Measurements from ENCODE around the gene CCDC183. TPM values are rescaled to one million over a fixed set of nuclear protein-coding genes. Genes with fewer than 3 reads are reported as not detected.
"Not testable (repeated sequence)": the region's sequence is repeated elsewhere in the genome, so short reads cannot be mapped to it uniquely, and the experiment has no call there.

The CCDC183 gene
- total and polyA plus RNA-seq, 4 donors: 0.20 to 1.8 (median 1.0) TPM

DNA sequence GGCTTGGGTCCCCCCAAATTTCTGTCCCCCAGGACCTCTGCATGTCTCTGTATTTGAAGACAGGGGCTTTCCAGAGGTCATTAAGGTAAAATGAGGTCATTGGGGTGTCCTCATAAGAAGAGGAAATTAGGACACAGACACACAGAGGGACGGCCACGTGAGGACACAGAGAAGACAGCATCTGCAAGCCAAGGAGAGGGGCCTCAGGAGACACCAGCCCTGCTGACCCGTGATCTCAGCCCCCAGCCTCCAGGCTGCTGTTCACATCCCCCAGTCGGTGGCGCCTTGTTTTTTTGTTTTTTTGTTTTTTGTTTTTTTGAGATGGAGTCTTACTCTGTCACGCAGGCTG is 1.2 kb upstream of the CCDC183 start (continued):
- TF ChIP-seq REST (IDR thresholded peaks at IDR 0.05) (no peak), GABPA (IDR thresholded peaks at IDR 0.05 in 1 of 2, conservative IDR thresholded peaks at IDR 0.05 in 1 of 2) (no peak), HNF4A (conservative IDR thresholded peaks at IDR 0.05) (no peak), JUND (IDR thresholded peaks at IDR 0.05) (no peak)

DNA sequence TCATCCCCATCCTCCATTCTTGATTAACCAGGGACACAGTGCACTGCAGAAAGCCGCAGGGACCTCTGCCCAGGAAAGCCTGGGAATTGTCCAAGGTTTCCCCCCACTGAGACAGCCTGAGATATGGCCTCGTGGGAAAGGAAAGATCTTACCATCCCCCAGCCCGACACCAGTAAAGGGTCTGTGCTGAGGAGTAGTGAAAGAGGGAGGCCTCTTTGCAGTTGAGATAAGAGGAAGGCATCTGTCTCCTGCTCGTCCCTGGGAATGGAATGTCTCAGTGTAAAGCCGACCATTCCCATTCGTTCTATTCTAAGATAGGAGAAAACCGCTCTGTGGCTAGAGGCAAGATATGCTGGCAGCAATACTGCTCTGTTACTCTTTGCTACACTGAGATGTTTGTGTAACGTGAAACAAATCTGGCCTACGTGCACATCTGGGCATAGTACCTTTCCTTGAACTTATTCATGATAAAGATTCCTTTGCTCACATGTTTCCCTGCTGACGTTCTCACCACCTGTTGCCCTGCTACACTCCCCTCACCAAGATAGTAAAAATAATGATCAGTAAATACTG is 723 bp downstream of the CCDC183 start:
- not testable (repeated sequence) for H3K27ac ChIP-seq (ENCODE audit: low read depth in 1 of 2, low read length in 2 of 2); H3K4me3 ChIP-seq (ENCODE audit: low read depth in 1 of 3, low read length in 3 of 3); H3K36me3 ChIP-seq (ENCODE audit: control insufficient read depth in 4 of 4, insufficient read depth in 3 of 4, low read depth in 1 of 4, low read length in 3 of 4); H3K9ac ChIP-seq (ENCODE audit: low read depth in 1 of 2, low read length in 2 of 2); H3K9me3 ChIP-seq (ENCODE audit: control insufficient read depth in 4 of 4, low read length in 3 of 4); H3K27me3 ChIP-seq (ENCODE audit: control insufficient read depth in 4 of 4, insufficient read depth in 4 of 4, low read length in 3 of 4); DNase-seq (ENCODE audit: low spot score)
- WGBS: 26% methylated on average over 10 of the region's 10 CpGs
- H3K4me1 ChIP-seq (ENCODE audit: control insufficient read depth in 4 of 4, insufficient read depth in 4 of 4, low read length in 3 of 4): peaks cover 17 to 35% (median 31%) of the 10 kb centered on the region in 4 donors
- TF ChIP-seq SP1 (IDR thresholded peaks at IDR 0.05) (peak; percentile 57), RXRA (IDR thresholded peaks at IDR 0.05) (peak in 1 of 2 donors; percentile 24), NR2F2 (IDR thresholded peaks at IDR 0.05) (peak; percentile 61)

GRCh38 chr9:136798708-136799078 is 2.6 kb downstream of the CCDC183 start:
- no peaks in the 10 kb centered on the region for H3K36me3 ChIP-seq (ENCODE audit: control insufficient read depth in 4 of 4, insufficient read depth in 3 of 4, low read depth in 1 of 4, low read length in 3 of 4)
- no peak for DNase-seq (ENCODE audit: low spot score)
- H3K4me1 ChIP-seq (ENCODE audit: control insufficient read depth in 4 of 4, insufficient read depth in 4 of 4, low read length in 3 of 4): peaks cover 13 to 27% (median 24%) of the 10 kb centered on the region in 4 donors
- no peaks in the 10 kb centered on the region for H3K27me3 ChIP-seq (ENCODE audit: control insufficient read depth in 4 of 4, insufficient read depth in 4 of 4, low read length in 3 of 4)
- no peak overlapping the region for H3K4me3 ChIP-seq (ENCODE audit: low read depth in 1 of 3, low read length in 3 of 3)
- no peak overlapping the region for H3K9ac ChIP-seq (ENCODE audit: low read depth in 1 of 2, low read length in 2 of 2)
- WGBS: 74% methylated on average over 6 of the region's 6 CpGs
- TF ChIP-seq GABPA (IDR thresholded peaks at IDR 0.05 in 1 of 2, conservative IDR thresholded peaks at IDR 0.05 in 1 of 2) (no peak), TAF1 (conservative IDR thresholded peaks at IDR 0.05) (no peak), YY1 (IDR thresholded peaks at IDR 0.05) (no peak), HNF4G (IDR thresholded peaks at IDR 0.05) (no peak)
- TF ChIP-seq, protein P1, sequence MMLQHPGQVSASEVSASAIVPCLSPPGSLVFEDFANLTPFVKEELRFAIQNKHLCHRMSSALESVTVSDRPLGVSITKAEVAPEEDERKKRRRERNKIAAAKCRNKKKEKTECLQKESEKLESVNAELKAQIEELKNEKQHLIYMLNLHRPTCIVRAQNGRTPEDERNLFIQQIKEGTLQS (IDR thresholded peaks at IDR 0.05): no peak
- no peak overlapping the region for H3K27ac ChIP-seq (ENCODE audit: low read depth in 1 of 2, low read length in 2 of 2)
- H3K9me3 ChIP-seq (ENCODE audit: control insufficient read depth in 4 of 4, low read length in 3 of 4): no peaks in the 10 kb centered on the region

- no peak overlapping the region for H3K9ac ChIP-seq (ENCODE audit: low read depth in 1 of 2, low read length in 2 of 2)
- H3K27me3 ChIP-seq (ENCODE audit: control insufficient read depth in 4 of 4, insufficient read depth in 4 of 4, low read length in 3 of 4): no peaks in the 10 kb centered on the region
- WGBS: 10% methylated on average over 35 of the region's 35 CpGs
- peak overlapping the region in 1 of 2 donors; percentile 13 for H3K27ac ChIP-seq (ENCODE audit: low read depth in 1 of 2, low read length in 2 of 2)
- peaks cover 13 to 27% (median 24%) of the 10 kb centered on the region in 4 donors for H3K4me1 ChIP-seq (ENCODE audit: control insufficient read depth in 4 of 4, insufficient read depth in 4 of 4, low read length in 3 of 4)
- H3K36me3 ChIP-seq (ENCODE audit: control insufficient read depth in 4 of 4, insufficient read depth in 3 of 4, low read depth in 1 of 4, low read length in 3 of 4): no peaks in the 10 kb centered on the region
- no peaks in the 10 kb centered on the region for H3K9me3 ChIP-seq (ENCODE audit: control insufficient read depth in 4 of 4, low read length in 3 of 4)
- H3K4me3 ChIP-seq (ENCODE audit: low read depth in 1 of 3, low read length in 3 of 3): peak overlapping the region in 1 of 3 donors; percentile 31
- peak; percentile 68 for DNase-seq (ENCODE audit: low spot score)
- TF ChIP-seq ZBTB33 (IDR thresholded peaks at IDR 0.05) (no peak), MAX (IDR thresholded peaks at IDR 0.05) (no peak), JUND (IDR thresholded peaks at IDR 0.05) (no peak), HNF4A (conservative IDR thresholded peaks at IDR 0.05) (no peak), GABPA (IDR thresholded peaks at IDR 0.05 in 1 of 2, conservative IDR thresholded peaks at IDR 0.05 in 1 of 2) (no peak), RAD21 (IDR thresholded peaks at IDR 0.05) (no peak), EGR1 (IDR thresholded peaks at IDR 0.05; ENCODE audit: low read depth in 2 of 2) (no peak), FOXA2 (IDR thresholded peaks at IDR 0.05) (no peak), NR2F2 (IDR thresholded peaks at IDR 0.05) (no peak), SP1 (IDR thresholded peaks at IDR 0.05) (no peak), YY1 (IDR thresholded peaks at IDR 0.05) (no peak), FOXA1 (IDR thresholded peaks at IDR 0.05) (no peak)
- TF ChIP-seq, protein P1 (IDR thresholded peaks at IDR 0.05): no peak
These were observed 3.1 kb downstream of the CCDC183 start for GRCh38 chr9:136799079-136799853.
